ENCODE results near the gene SLC35F3.

Gene SLC35F3

DNA sequence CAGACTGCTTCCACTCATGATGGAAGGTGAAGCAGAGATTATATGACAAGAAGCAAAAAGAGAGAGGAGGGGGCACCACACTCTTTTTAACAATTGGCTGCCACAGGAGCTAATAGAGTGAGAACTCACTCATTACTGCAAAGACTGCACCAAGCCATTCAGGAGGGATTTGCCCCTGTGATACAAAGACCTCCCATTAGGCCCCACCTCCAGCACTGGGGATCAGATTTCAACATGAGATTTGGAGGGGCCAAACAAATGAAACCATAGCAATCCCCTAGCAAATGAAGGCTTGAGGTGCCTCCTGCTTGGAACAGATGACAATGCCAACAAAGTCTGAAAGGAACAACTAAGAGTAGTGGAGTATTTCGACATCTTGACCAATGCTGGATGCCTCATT, 346.3 kb downstream of the SLC35F3 start:
- no peak for TF ChIP-seq CTCF (IDR thresholded peaks at IDR 0.05; ENCODE audit: low read depth, low read length)
- no peak for DNase-seq (ENCODE audit: extremely low read depth, low read depth)

DNA sequence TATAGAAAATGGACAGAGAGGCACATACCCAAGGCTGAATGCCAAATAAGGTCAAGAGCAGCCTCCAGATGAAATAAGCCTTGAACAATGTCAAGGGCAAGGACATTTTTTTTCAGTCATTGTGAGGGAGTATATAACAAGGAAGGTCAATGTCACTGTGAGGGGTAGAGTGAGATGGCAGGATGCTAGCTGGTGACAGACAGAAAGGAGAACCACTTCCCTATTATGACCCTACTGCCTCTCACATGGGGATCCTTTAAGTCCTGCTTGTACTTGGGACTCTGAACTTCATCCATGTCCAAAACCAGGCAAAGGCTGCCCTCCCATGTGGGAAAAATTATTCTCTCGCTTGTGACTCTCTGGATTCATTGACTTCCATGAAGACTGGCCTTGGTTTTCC, 349.3 kb downstream of the SLC35F3 start:
- DNase-seq (ENCODE audit: extremely low read depth, low read depth): no peak
- no peak for TF ChIP-seq CTCF (IDR thresholded peaks at IDR 0.05; ENCODE audit: low read depth, low read length)

- no peak for TF ChIP-seq CTCF (IDR thresholded peaks at IDR 0.05; ENCODE audit: low read depth, low read length)
- no peak for DNase-seq (ENCODE audit: extremely low read depth, low read depth)
These were observed 351.9 kb downstream of the SLC35F3 start for GRCh38 chr1:234256359-234256758.

- no peak for TF ChIP-seq CTCF (IDR thresholded peaks at IDR 0.05; ENCODE audit: low read depth, low read length)
- DNase-seq (ENCODE audit: extremely low read depth, low read depth): no peak
These were observed 353.6 kb downstream of the SLC35F3 start for GRCh38 chr1:234258071-234258470.

- DNase-seq (ENCODE audit: extremely low read depth, low read depth): no peak
- TF ChIP-seq CTCF (IDR thresholded peaks at IDR 0.05; ENCODE audit: low read depth, low read length): no peak
These were observed 356.1 kb downstream of the SLC35F3 start for GRCh38 chr1:234260578-234260977.

- DNase-seq (ENCODE audit: extremely low read depth, low read depth): no peak
- TF ChIP-seq CTCF (IDR thresholded peaks at IDR 0.05; ENCODE audit: low read depth, low read length): no peak
These were observed 357.1 kb downstream of the SLC35F3 start for GRCh38 chr1:234261545-234261944.

GRCh38 chr1:234262007-234262753, 357.7 kb downstream of the SLC35F3 start:
- DNase-seq (ENCODE audit: extremely low read depth, low read depth): no peak
- no peak for TF ChIP-seq CTCF (IDR thresholded peaks at IDR 0.05; ENCODE audit: low read depth, low read length)
